ENCODE data around the gene BABAM1. TPM values are rescaled to one million over a fixed set of nuclear protein-coding genes. Genes with fewer than 3 reads are reported as not detected.

Gene BABAM1
- total RNA-seq, 1 donor from 2014 or later, result 45.8 TPM

DNA sequence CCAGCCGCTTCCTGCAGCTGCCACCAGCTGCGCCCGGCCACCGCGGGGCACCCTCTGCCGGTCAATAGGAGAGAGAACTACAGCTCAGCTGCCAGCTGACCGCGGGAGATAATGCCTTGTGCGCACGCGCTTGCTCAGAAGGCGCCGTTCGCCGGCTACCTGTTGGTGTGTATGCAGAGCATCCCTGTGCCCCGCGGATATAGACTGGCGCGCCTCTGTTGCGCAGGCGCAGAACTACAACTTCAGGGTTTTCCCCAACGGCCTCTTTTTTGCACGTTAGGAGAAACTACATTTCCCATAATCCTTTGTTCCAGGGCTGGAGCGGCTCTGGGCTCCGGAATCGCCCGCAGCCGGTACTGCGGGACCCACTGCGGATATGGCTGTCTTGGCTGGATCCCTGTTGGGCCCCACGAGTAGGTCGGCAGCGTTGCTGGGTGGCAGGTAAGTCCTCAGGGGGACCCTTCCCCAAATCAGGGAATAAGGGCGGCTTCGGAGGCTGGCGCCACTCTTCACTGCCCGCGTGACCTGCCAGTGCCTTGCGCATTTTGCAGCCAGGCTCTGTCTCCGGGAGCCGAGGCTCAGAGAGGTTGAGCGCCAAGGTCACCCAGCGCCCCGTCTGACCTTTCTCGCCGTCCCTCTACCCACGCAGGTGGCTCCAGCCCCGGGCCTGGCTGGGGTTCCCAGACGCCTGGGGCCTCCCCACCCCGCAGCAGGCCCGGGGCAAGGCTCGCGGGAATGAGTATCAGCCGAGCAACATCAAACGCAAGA lies 38.5 kb downstream of the BABAM1 start, which contains the start of gene MRPL34:
Gene MRPL34 (plus strand): TSS at position 356 of the 768 bp plus-strand sequence. CDS start 21 bp downstream, at position 377.
- Histone ChIP-seq H3K27me3 (ENCODE audit: control insufficient read depth, insufficient read depth, low read length) (no peaks in the 10 kb centered on the region), H3K36me3 (ENCODE audit: control insufficient read depth, insufficient read depth, low read length) (no peaks in the 10 kb centered on the region), H3K4me3 (ENCODE audit: low read depth, low read length) (peak within 1 kb of the TSS; percentile 64)
- DNase-seq (ENCODE audit: low read depth), result peak; percentile 99
- no peak for FAIRE-seq
- TF ChIP-seq, protein P1, sequence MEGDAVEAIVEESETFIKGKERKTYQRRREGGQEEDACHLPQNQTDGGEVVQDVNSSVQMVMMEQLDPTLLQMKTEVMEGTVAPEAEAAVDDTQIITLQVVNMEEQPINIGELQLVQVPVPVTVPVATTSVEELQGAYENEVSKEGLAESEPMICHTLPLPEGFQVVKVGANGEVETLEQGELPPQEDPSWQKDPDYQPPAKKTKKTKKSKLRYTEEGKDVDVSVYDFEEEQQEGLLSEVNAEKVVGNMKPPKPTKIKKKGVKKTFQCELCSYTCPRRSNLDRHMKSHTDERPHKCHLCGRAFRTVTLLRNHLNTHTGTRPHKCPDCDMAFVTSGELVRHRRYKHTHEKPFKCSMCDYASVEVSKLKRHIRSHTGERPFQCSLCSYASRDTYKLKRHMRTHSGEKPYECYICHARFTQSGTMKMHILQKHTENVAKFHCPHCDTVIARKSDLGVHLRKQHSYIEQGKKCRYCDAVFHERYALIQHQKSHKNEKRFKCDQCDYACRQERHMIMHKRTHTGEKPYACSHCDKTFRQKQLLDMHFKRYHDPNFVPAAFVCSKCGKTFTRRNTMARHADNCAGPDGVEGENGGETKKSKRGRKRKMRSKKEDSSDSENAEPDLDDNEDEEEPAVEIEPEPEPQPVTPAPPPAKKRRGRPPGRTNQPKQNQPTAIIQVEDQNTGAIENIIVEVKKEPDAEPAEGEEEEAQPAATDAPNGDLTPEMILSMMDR (IDR thresholded peaks at IDR 0.05; ENCODE audit: insufficient read depth, low read length, severe bottlenecking), result peak; percentile 94

DNA sequence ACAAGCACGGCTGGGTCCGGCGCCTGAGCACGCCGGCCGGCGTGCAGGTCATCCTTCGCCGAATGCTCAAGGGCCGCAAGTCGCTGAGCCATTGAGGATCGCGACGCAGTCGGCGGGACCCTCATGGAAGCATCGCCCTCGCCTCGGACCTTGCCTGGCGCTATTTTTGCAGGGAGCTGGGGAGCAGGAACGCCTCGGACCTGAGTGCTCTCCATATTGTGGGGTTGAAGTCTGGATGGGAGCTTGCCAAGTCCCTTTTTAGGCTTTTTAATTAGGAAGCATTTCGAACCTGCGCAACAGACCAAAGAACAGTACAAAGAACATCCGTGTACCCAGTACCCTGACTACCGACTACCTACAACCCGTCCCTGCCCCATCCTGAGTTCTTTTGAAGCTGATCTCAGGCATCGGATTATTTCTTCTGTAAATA lies 39.1 kb downstream of the BABAM1 start:
- TF ChIP-seq, protein P1 (IDR thresholded peaks at IDR 0.05; ENCODE audit: insufficient read depth, low read length, severe bottlenecking), result no peak
- DNase-seq (ENCODE audit: low read depth), result no peak
- Histone ChIP-seq H3K4me3 (ENCODE audit: low read depth, low read length) (peak overlapping the region; percentile 64), H3K36me3 (ENCODE audit: control insufficient read depth, insufficient read depth, low read length) (no peaks in the 10 kb centered on the region), H3K27me3 (ENCODE audit: control insufficient read depth, insufficient read depth, low read length) (no peaks in the 10 kb centered on the region)
- FAIRE-seq, result no peak

- H3K36me3 ChIP-seq (ENCODE audit: control insufficient read depth, insufficient read depth, low read length), result peaks cover 7% of the 10 kb centered on the region
- DNase-seq (ENCODE audit: low read depth) (no peak), FAIRE-seq (no peak)
- TF ChIP-seq, protein P1 (IDR thresholded peaks at IDR 0.05; ENCODE audit: insufficient read depth, low read length, severe bottlenecking), result no peak
- no peaks in the 10 kb centered on the region for H3K27me3 ChIP-seq (ENCODE audit: control insufficient read depth, insufficient read depth, low read length)
- H3K4me3 ChIP-seq (ENCODE audit: low read depth, low read length), result no peak overlapping the region
Measured at GRCh38 chr19:17307876-17308377, 40.7 kb downstream of the BABAM1 start.

DNA sequence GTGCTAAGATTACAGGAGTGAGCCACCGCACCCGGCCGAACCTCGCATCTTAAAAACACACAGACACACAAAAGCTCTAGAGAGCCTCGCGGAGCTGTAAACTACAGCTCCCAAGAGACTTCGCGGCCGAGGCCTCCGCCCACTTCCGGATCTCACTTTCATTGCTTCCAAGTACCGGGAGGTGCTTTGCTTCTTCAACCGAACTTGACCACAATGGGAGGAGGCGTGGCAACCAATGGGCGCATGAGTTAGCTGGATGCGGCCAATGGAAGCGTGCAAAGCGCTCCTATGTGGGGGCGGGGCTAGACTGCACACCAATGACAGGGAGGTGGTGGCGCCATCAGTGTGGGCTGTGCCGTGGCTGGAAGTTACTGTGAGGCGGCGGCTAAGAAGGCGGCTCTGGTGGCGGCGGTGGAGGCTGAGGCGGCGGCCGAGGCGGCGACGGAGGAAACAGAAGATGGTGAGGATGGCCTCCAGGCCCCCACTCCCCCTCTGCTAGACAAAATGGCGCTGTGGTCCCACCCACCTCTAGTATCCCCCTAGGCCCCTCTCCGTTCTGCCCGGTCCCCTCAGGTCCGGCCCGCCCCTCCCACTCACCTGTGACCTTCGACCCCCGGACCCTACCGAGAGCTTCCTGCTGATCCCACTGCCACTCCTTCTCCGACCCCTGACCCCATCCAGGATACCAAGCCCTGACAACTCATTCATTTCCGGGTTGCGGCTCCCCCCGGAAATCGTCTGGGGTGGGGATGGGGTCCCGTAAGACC lies 42.1 kb downstream of the BABAM1 start, which contains the start of gene DDA1:
Gene DDA1 (plus strand): TSS at position 366 of the 767 bp plus-strand sequence. CDS start 92 bp downstream, at position 458.
- H3K27me3 ChIP-seq (ENCODE audit: control insufficient read depth, insufficient read depth, low read length), result no peaks in the 10 kb centered on the region
- H3K36me3 ChIP-seq (ENCODE audit: control insufficient read depth, insufficient read depth, low read length), result peaks cover 13% of the 10 kb centered on the region
- FAIRE-seq (peak; percentile 99), DNase-seq (ENCODE audit: low read depth) (peak; percentile 99)
- TF ChIP-seq, protein P1 (IDR thresholded peaks at IDR 0.05; ENCODE audit: insufficient read depth, low read length, severe bottlenecking), result no peak
- peak within 1 kb of the TSS; percentile 76 for H3K4me3 ChIP-seq (ENCODE audit: low read depth, low read length)

DNA sequence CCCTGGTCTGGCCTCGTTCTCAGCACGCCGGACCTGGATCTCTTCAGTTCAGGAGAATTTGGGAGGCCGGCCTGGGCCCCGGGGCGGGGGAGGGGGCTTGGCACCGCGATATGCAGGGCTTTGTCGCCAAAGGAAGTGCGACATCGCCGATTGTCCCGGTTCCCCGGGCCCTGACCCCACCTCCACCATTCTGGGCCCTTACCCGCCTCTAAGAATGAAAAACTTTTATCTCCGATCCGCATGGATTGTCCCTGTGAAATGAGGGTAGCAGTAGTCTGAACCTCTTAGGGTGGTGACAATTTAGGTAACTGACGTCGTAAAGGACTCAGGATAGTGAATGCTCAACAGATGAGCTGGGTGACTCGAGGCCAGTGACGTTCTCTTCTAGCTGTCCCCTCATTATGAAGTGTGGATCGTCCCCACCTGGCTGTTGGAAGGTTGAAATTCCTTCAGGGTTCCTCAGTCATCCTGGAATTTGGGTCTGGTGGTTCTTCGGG lies 42.8 kb downstream of the BABAM1 start:
- FAIRE-seq (peak; percentile 13), DNase-seq (ENCODE audit: low read depth) (no peak)
- Histone ChIP-seq H3K27me3 (ENCODE audit: control insufficient read depth, insufficient read depth, low read length) (no peaks in the 10 kb centered on the region), H3K4me3 (ENCODE audit: low read depth, low read length) (peak overlapping the region; percentile 76), H3K36me3 (ENCODE audit: control insufficient read depth, insufficient read depth, low read length) (peaks cover 17% of the 10 kb centered on the region)
- TF ChIP-seq, protein P1 (IDR thresholded peaks at IDR 0.05; ENCODE audit: insufficient read depth, low read length, severe bottlenecking), result no peak

Data from bronchial epithelial cell (primary cell).